SK-N-SH (cell line): ENCODE results near the gene TMEM131. TPM values are rescaled to one million over a fixed set of nuclear protein-coding genes. Genes with fewer than 3 reads are reported as not detected.

Experiments used
- CTCF ChIA-PET: fragments of 300-600, 350-600 bp; formaldehyde crosslinking; extraction: SDS; loops from one replicate; lab custom pipeline; 2021; lab: Yijun Ruan, JAX
- POLR2A ChIA-PET: fragments of 350-600 bp; sonication (Branson Sonifier 250); formaldehyde crosslinking; extraction: SDS; loops from one replicate; lab custom pipeline; 2020; ENCODE audit warnings: antibody characterized with exemption, inconsistent platforms; lab: Yijun Ruan, JAX
- DNase-seq: peaks from one replicate; pipeline ENCODE4 v3.0.0; 2012
- H2AFZ ChIP-seq: fragments of 200-600 bp; sonication (generic); 2 replicates; pipeline ENCODE4 v1.8.1; 2016; ENCODE audit warnings: antibody characterized with exemption, mild to moderate bottlenecking, low read depth
- H3F3A ChIP-seq: fragments of 200-600 bp; sonication (generic); replicated peaks from 2 replicates; pipeline ENCODE3; 2016; ENCODE audit warnings: antibody characterized with exemption, mild to moderate bottlenecking; ENCODE audit not compliant: insufficient read depth
- H3K27ac ChIP-seq, 2 experiments: fragments of 200-500 bp in 1 of 2; fragments of 200-600 bp in 1 of 2; sonication (Bioruptor generic) in 1 of 2; sonication (generic), shearing (Covaris generic) in 1 of 2; 2 replicates each; pipeline versions ENCODE4 v1.5.1 to v1.6.1; 2014 to 2016; ENCODE audit warnings: low read depth in 2 of 2, inconsistent platforms in 1 of 2, low read length in 1 of 2, mild to moderate bottlenecking in 1 of 2, mixed read lengths in 1 of 2
- H3K27me3 ChIP-seq: fragments of 200-600 bp; sonication (generic), shearing (Covaris generic); 2 replicates; pipeline ENCODE4 v1.6.1; 2016; ENCODE audit warnings: mixed run types; ENCODE audit not compliant: insufficient read depth
- H3K36me3 ChIP-seq, 2 experiments: fragments of 200-500 bp in 1 of 2; fragments of 200-600 bp in 1 of 2; sonication (Bioruptor generic) in 1 of 2; sonication (generic) in 1 of 2; replicated peaks in 1 of 2; 2 replicates each; pipeline versions ENCODE3 to v1.5.1; 2014 to 2016; ENCODE audit warnings: low read length in 1 of 2, mild to moderate bottlenecking in 1 of 2; ENCODE audit not compliant: insufficient read depth in 2 of 2, control insufficient read depth in 1 of 2
- H3K4me1 ChIP-seq, 2 experiments: fragments of 200-500 bp in 1 of 2; fragments of 200-600 bp in 1 of 2; sonication (Bioruptor generic) in 1 of 2; sonication (generic), shearing (Covaris generic) in 1 of 2; 2 replicates each; pipeline versions ENCODE4 v1.5.1 to v1.6.1; 2014 to 2016; ENCODE audit warnings: low read depth in 1 of 2, low read length in 1 of 2, mixed run types in 1 of 2; ENCODE audit not compliant: insufficient read depth in 2 of 2, control insufficient read depth in 1 of 2
- H3K4me2 ChIP-seq: fragments of 200-600 bp; sonication (generic), shearing (Covaris generic); 2 replicates; pipeline ENCODE4 v1.6.1; 2017; ENCODE audit warnings: mixed run types
- H3K4me3 ChIP-seq, 2 experiments: fragments of 200-500 bp in 1 of 2; fragments of 200-600 bp in 1 of 2; sonication (Bioruptor generic) in 1 of 2; sonication (generic), shearing (Covaris generic) in 1 of 2; 2 replicates each; pipeline versions ENCODE4 v1.5.1 to v1.8.1; 2014 to 2016; ENCODE audit warnings: low read depth in 2 of 2, inconsistent platforms in 1 of 2, low read length in 1 of 2, mild to moderate bottlenecking in 1 of 2, mixed read lengths in 1 of 2, moderate library complexity in 1 of 2
- H3K79me2 ChIP-seq: fragments of 200-600 bp; sonication (generic); 2 replicates; pipeline ENCODE4 v1.8.1; 2017; ENCODE audit warnings: mild to moderate bottlenecking; ENCODE audit not compliant: insufficient read depth
- H3K9ac ChIP-seq: fragments of 200-600 bp; sonication (generic); 2 replicates; pipeline ENCODE4 v1.6.1; 2017; ENCODE audit warnings: mixed run types
- H3K9me2 ChIP-seq: fragments of 200-600 bp; sonication (generic); 2 replicates; pipeline ENCODE4 v1.6.1; 2017; ENCODE audit warnings: mixed run types
- H3K9me3 ChIP-seq: fragments of 200-600 bp; sonication (generic); 2 replicates; pipeline ENCODE4 v1.6.1; 2017; ENCODE audit warnings: mixed run types, mild to moderate bottlenecking, moderate library complexity
- H4K20me1 ChIP-seq: fragments of 200-600 bp; sonication (generic); 2 replicates; pipeline ENCODE4 v1.6.1; 2017; ENCODE audit warnings: mild to moderate bottlenecking, mixed run types; ENCODE audit not compliant: insufficient read depth
- CHD2 ChIP-seq: fragments of 150-350 bp; IDR thresholded peaks from 2 replicates; pipeline ENCODE4 v1.6.1; 2018; ENCODE audit warnings: low read length; ENCODE audit not compliant: partially characterized antibody
- ELF1 ChIP-seq: IDR thresholded peaks from 2 replicates; pipeline ENCODE4 v1.4.0; 2012
- EP300 ChIP-seq, 2 experiments: IDR thresholded peaks; 2 replicates each; pipeline versions ENCODE4 v1.4.0 to v1.6.1; 2012; ENCODE audit warnings: borderline replicate concordance in 1 of 2, low read depth in 1 of 2, low read length in 1 of 2
- EZH2phosphoT487 ChIP-seq: fragments of 200-600 bp; sonication (generic); IDR thresholded peaks from 2 replicates; pipeline ENCODE4 v1.6.1; 2017; ENCODE audit warnings: low read depth, mixed run types, mild to moderate bottlenecking, antibody characterized with exemption, moderate library complexity, borderline replicate concordance
- FOXJ3 ChIP-seq: sonication (generic); formaldehyde crosslinking; IDR thresholded peaks from 2 replicates; pipeline ENCODE4 v1.5.1; 2020; ENCODE audit warnings: mild to moderate bottlenecking, missing genetic modification reagents
- FOXM1 ChIP-seq: IDR thresholded peaks from 2 replicates; pipeline ENCODE4 v1.4.0; 2012; ENCODE audit warnings: low read depth, mild to moderate bottlenecking
- GABPA ChIP-seq: IDR thresholded peaks from 2 replicates; pipeline ENCODE4 v1.4.0; 2012; ENCODE audit warnings: low read depth, mild to moderate bottlenecking
- GATA2 ChIP-seq: sonication (generic); formaldehyde crosslinking; IDR thresholded peaks from 2 replicates; pipeline ENCODE4 v1.5.0; 2020; ENCODE audit warnings: mild to moderate bottlenecking, missing genetic modification reagents
- IRF3 ChIP-seq: fragments of 150-350 bp; IDR thresholded peaks from 2 replicates; pipeline ENCODE4 v1.6.1; 2016; ENCODE audit warnings: mild to moderate bottlenecking, low read depth, low read length
- MXI1 ChIP-seq: IDR thresholded peaks from 2 replicates; pipeline ENCODE4 v1.6.1; 2012; ENCODE audit warnings: mild to moderate bottlenecking, low read depth, low read length, improper control_type of control experiment
- NFIC ChIP-seq: IDR thresholded peaks from 2 replicates; pipeline ENCODE4 v1.4.0; 2012; ENCODE audit warnings: borderline replicate concordance
- NRF1 ChIP-seq: IDR thresholded peaks from 2 replicates; pipeline ENCODE4 v1.6.1; 2012; ENCODE audit warnings: low read depth, mild to moderate bottlenecking, low read length
- PBX3 ChIP-seq: IDR thresholded peaks from 2 replicates; pipeline ENCODE4; 2012
- POLR2AphosphoS5 ChIP-seq: IDR thresholded peaks from 2 replicates; pipeline ENCODE4 v1.6.1; 2012; ENCODE audit warnings: low read depth, low read length
- RFX5 ChIP-seq: IDR thresholded peaks from 2 replicates; pipeline ENCODE4 v1.6.1; 2012; ENCODE audit warnings: mild to moderate bottlenecking, improper control_type of control experiment, low read length
- RXRA ChIP-seq: IDR thresholded peaks from 2 replicates; pipeline ENCODE4 v1.4.0; 2012; ENCODE audit warnings: low read depth, mild to moderate bottlenecking, borderline replicate concordance
- TCF12 ChIP-seq: IDR thresholded peaks from 2 replicates; pipeline ENCODE4 v1.4.0; 2012
- TEAD4 ChIP-seq: IDR thresholded peaks from 2 replicates; pipeline ENCODE4 v1.4.0; 2012; ENCODE audit warnings: mild to moderate bottlenecking, borderline replicate concordance; ENCODE audit not compliant: insufficient read depth
- USF2 ChIP-seq: fragments of 150-350 bp; IDR thresholded peaks from 2 replicates; pipeline ENCODE4 v1.6.1; 2017; ENCODE audit warnings: antibody characterized with exemption, low read length, low read depth, borderline replicate concordance
- WGBS: methylation state at CpG from one replicate; pipeline ENCODE4 v1.1.6; 2017; ENCODE audit warnings: low lambda C conversion rate; 5-methylcytosine and 5-hydroxymethylcytosine counted together
- polyA plus RNA-seq, 3 experiments: library from polyadenylated mRNA; depleted of rRNA; stranded (reverse); fragments of >200 nt; gene quantifications; 2 replicates each; pipeline ENCODE4 v1.2.3, GENCODE V29; 2012
- TF ChIP-seq, protein P1 (sequence below): IDR thresholded peaks from 2 replicates; pipeline ENCODE4 v1.4.0; 2012; ENCODE audit warnings: low read depth, borderline replicate concordance
- TF ChIP-seq, protein P2 (sequence below): IDR thresholded peaks from 2 replicates; pipeline ENCODE4 v1.4.0; 2012; ENCODE audit warnings: low read depth

TMEM131 gene
- polyA plus RNA-seq, 1 of the 3 experiments (the other 2 are of a cell fraction) = 9.1 TPM

GRCh38 chr2:97983134-97983533, 12.6 kb downstream of the TMEM131 start:
- peaks cover 9% of the 10 kb centered on the region; the same call in 1 of the 2 replicates for H4K20me1 ChIP-seq
- no peak overlapping the region for H2AFZ ChIP-seq
- H3K36me3 ChIP-seq = peaks cover 0 to 10% of the 10 kb centered on the region in 2 experiments
- ChIA-PET POLR2A (no interaction called here), CTCF (interaction anchor here (1.3 kb wide), 1 partner anchor 17 kb away, joined by 3 read pairs; no protein-coding TSS in a partner anchor)
- no peaks in the 10 kb centered on the region for H3F3A ChIP-seq
- no peak for TF ChIP-seq NFIC
- TF ChIP-seq EZH2phosphoT487 = no peak
- TF ChIP-seq, protein P1, sequence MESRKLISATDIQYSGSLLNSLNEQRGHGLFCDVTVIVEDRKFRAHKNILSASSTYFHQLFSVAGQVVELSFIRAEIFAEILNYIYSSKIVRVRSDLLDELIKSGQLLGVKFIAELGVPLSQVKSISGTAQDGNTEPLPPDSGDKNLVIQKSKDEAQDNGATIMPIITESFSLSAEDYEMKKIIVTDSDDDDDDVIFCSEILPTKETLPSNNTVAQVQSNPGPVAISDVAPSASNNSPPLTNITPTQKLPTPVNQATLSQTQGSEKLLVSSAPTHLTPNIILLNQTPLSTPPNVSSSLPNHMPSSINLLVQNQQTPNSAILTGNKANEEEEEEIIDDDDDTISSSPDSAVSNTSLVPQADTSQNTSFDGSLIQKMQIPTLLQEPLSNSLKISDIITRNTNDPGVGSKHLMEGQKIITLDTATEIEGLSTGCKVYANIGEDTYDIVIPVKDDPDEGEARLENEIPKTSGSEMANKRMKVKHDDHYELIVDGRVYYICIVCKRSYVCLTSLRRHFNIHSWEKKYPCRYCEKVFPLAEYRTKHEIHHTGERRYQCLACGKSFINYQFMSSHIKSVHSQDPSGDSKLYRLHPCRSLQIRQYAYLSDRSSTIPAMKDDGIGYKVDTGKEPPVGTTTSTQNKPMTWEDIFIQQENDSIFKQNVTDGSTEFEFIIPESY = no peak
- no peak for TF ChIP-seq POLR2AphosphoS5
- TF ChIP-seq GATA2 (CRISPR knock-in tag) = no peak
- TF ChIP-seq USF2 = no peak
- no peak for TF ChIP-seq GABPA
- TF ChIP-seq RXRA = no peak
- no peak for TF ChIP-seq MXI1
- no peak for TF ChIP-seq IRF3
- no peak for TF ChIP-seq FOXJ3 (CRISPR knock-in tag)
- no peak overlapping the region for H3K4me2 ChIP-seq
- H3K9me2 ChIP-seq = no peaks in the 10 kb centered on the region
- 89% methylated on average over 6 of the region's 6 CpGs for WGBS
- no peak for DNase-seq
- H3K9ac ChIP-seq = no peak overlapping the region
- no peak overlapping the region for H3K27ac ChIP-seq
- H3K27me3 ChIP-seq = no peaks in the 10 kb centered on the region
- no peaks in the 10 kb centered on the region for H3K4me1 ChIP-seq
- no peak overlapping the region for H3K4me3 ChIP-seq
- H3K79me2 ChIP-seq = peaks cover 69% of the 10 kb centered on the region
- peaks cover 4% of the 10 kb centered on the region; the same call in 1 of the 2 replicates for H3K9me3 ChIP-seq

DNA sequence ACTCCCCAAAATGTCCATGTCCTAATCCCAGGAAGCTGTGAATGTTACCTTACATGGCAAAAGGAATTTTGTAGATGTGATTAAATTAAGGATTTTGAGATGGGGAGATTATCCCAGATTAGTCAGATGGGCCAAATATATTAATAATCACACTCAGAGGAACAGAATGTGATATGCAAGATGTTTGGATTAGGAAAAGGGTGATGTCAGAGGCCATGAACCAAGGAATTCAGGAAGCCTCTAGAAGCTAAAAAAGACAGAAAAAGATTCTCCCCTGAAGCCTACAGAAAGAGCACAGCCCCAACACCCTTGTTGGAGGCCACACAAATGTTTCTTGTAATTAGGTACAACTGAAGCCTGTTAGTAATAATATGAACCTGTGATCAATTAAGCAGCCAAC, 13.1 kb downstream of the TMEM131 start:
- Histone ChIP-seq H3K27ac (no peak overlapping the region), H3K4me2 (no peak overlapping the region), H3K9me3 (no peaks in the 10 kb centered on the region; the same call in 1 of the 2 replicates), H3K4me1 (no peaks in the 10 kb centered on the region), H3F3A (no peaks in the 10 kb centered on the region), H3K9ac (no peak overlapping the region), H4K20me1 (peaks cover 9% of the 10 kb centered on the region; the same call in 1 of the 2 replicates), H3K36me3 (peaks cover 0 to 10% of the 10 kb centered on the region in 2 experiments), H3K27me3 (no peaks in the 10 kb centered on the region), H3K9me2 (no peaks in the 10 kb centered on the region), H3K79me2 (peaks cover 65% of the 10 kb centered on the region), H3K4me3 (no peak overlapping the region), H2AFZ (no peak overlapping the region)
- POLR2A ChIA-PET = no interaction called here
- no peak for DNase-seq
- CTCF ChIA-PET = interaction anchor here (1.3 kb wide), 1 partner anchor 16 kb away, joined by 3 read pairs; no protein-coding TSS in a partner anchor
- no peak for TF ChIP-seq PBX3
- TF ChIP-seq FOXM1 = no peak
- TF ChIP-seq NRF1 = no peak
- TF ChIP-seq USF2 = no peak
- TF ChIP-seq MXI1 = no peak
- TF ChIP-seq, protein P2, sequence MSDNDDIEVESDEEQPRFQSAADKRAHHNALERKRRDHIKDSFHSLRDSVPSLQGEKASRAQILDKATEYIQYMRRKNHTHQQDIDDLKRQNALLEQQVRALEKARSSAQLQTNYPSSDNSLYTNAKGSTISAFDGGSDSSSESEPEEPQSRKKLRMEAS = no peak
- TF ChIP-seq RFX5 = no peak
- no peak for TF ChIP-seq GATA2 (CRISPR knock-in tag)
- no peak for TF ChIP-seq TCF12
- no peak for TF ChIP-seq EP300 (IDR thresholded peaks at IDR 0.05; ENCODE audit: borderline replicate concordance in 1 of 2, low read depth in 1 of 2, low read length in 1 of 2)
- no peak for TF ChIP-seq ELF1
- TF ChIP-seq TEAD4 = no peak
- no peak for TF ChIP-seq CHD2
